Measurements from ENCODE around the gene GPC6. TPM values are rescaled to one million over a fixed set of nuclear protein-coding genes. Genes with fewer than 3 reads are reported as not detected.

Gene GPC6
- polyA plus RNA-seq, 1 donor from 2014 or later = 9.0 TPM

DNA sequence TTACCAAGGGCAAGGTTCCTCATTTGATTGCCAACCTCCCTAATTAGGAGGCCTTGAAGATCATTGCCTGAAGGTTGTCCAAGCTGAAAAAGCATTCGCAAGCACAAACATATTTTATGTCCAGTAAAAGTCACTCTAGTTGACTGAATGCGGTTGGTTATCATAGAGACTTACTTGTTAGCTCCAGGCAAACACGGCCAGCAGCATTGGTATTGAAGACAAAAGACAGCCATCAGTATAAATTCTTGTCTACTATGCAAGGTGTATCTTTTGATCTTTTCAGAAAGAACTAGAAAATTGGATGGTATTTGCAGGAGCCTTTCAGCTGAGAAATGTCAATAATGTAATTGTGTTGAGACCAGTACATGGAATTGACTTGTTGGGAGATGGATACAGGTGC, 129.9 kb downstream of the GPC6 start:
- no peak overlapping the region for H2AFZ ChIP-seq (ENCODE audit: low read depth, low read length)
- no peak overlapping the region for H3K4me3 ChIP-seq (ENCODE audit: low read length)
- H3K4me2 ChIP-seq (ENCODE audit: low read length) = no peak overlapping the region
- no peaks in the 10 kb centered on the region for H3K9me2 ChIP-seq (ENCODE audit: insufficient read depth, low read length)
- H3K27ac ChIP-seq (ENCODE audit: low read length) = no peak overlapping the region
- H3F3A ChIP-seq (ENCODE audit: insufficient read depth, low read length, poor library complexity, severe bottlenecking) = peaks cover 4% of the 10 kb centered on the region
- no peaks in the 10 kb centered on the region for H3K79me2 ChIP-seq (replicated peaks; ENCODE audit: insufficient read depth, low read length)
- TF ChIP-seq REST (IDR thresholded peaks at IDR 0.05; ENCODE audit: borderline replicate concordance) (no peak), EP300 (conservative IDR thresholded peaks at IDR 0.05; ENCODE audit: poor library complexity, severe bottlenecking) (no peak), SMC3 (conservative IDR thresholded peaks at IDR 0.05; ENCODE audit: poor library complexity) (no peak), POLR2AphosphoS5 (IDR thresholded peaks at IDR 0.05) (no peak), EZH2 (IDR thresholded peaks at IDR 0.05; ENCODE audit: borderline replicate concordance, insufficient read depth, low read length, poor library complexity, severe bottlenecking) (no peak), RAD21 (conservative IDR thresholded peaks at IDR 0.05) (no peak), MXI1 (conservative IDR thresholded peaks at IDR 0.05; ENCODE audit: poor library complexity, severe bottlenecking) (no peak), TAF1 (IDR thresholded peaks at IDR 0.05; ENCODE audit: low read depth) (no peak)
- TF ChIP-seq, protein P1, sequence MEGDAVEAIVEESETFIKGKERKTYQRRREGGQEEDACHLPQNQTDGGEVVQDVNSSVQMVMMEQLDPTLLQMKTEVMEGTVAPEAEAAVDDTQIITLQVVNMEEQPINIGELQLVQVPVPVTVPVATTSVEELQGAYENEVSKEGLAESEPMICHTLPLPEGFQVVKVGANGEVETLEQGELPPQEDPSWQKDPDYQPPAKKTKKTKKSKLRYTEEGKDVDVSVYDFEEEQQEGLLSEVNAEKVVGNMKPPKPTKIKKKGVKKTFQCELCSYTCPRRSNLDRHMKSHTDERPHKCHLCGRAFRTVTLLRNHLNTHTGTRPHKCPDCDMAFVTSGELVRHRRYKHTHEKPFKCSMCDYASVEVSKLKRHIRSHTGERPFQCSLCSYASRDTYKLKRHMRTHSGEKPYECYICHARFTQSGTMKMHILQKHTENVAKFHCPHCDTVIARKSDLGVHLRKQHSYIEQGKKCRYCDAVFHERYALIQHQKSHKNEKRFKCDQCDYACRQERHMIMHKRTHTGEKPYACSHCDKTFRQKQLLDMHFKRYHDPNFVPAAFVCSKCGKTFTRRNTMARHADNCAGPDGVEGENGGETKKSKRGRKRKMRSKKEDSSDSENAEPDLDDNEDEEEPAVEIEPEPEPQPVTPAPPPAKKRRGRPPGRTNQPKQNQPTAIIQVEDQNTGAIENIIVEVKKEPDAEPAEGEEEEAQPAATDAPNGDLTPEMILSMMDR (IDR thresholded peaks at IDR 0.05; ENCODE audit: poor library complexity, severe bottlenecking) = no peak
- H3K9me3 ChIP-seq (ENCODE audit: low read length) = no peaks in the 10 kb centered on the region
- H3K9ac ChIP-seq (ENCODE audit: low read length) = no peak overlapping the region
- no peaks in the 10 kb centered on the region for H3K36me3 ChIP-seq (ENCODE audit: insufficient read depth, low read length)
- no peaks in the 10 kb centered on the region for H3K27me3 ChIP-seq (ENCODE audit: insufficient read depth, low read depth, low read length)
- no peaks in the 10 kb centered on the region for H4K20me1 ChIP-seq (ENCODE audit: insufficient read depth)

DNA sequence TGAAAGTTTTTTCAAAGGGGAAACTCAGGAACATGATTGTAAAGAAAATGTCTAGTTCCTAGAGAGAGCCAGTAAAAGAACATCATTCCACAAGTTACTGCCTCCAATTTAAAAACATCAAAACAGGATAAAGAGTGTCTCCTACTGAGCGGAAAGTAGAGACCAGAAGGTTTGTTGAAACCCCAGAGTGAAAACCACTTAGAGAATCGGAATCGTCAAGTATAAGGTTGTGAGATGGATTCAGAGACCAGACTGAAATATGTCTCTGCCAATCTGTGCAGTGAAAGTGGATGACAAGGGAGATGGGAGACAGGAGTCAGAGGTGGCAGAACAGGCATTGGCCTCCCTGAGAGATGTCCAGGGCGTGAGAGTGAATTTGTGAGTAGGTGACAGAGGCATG, 133.4 kb downstream of the GPC6 start:
- H3K9me3 ChIP-seq (ENCODE audit: low read length) = no peaks in the 10 kb centered on the region
- no peak overlapping the region for H2AFZ ChIP-seq (ENCODE audit: low read depth, low read length)
- no peak for TF ChIP-seq TAF1 (IDR thresholded peaks at IDR 0.05; ENCODE audit: low read depth)
- peak; percentile 65 for TF ChIP-seq POLR2AphosphoS5 (IDR thresholded peaks at IDR 0.05)
- no peak for TF ChIP-seq MXI1 (conservative IDR thresholded peaks at IDR 0.05; ENCODE audit: poor library complexity, severe bottlenecking)
- peak; percentile 74 for TF ChIP-seq REST (IDR thresholded peaks at IDR 0.05; ENCODE audit: borderline replicate concordance)
- no peaks in the 10 kb centered on the region for H4K20me1 ChIP-seq (ENCODE audit: insufficient read depth)
- H3F3A ChIP-seq (ENCODE audit: insufficient read depth, low read length, poor library complexity, severe bottlenecking) = peaks cover 4% of the 10 kb centered on the region
- no peak overlapping the region for H3K4me2 ChIP-seq (ENCODE audit: low read length)
- no peaks in the 10 kb centered on the region for H3K27me3 ChIP-seq (ENCODE audit: insufficient read depth, low read depth, low read length)
- no peak overlapping the region for H3K4me3 ChIP-seq (ENCODE audit: low read length)
- no peaks in the 10 kb centered on the region for H3K79me2 ChIP-seq (replicated peaks; ENCODE audit: insufficient read depth, low read length)
- no peaks in the 10 kb centered on the region for H3K9me2 ChIP-seq (ENCODE audit: insufficient read depth, low read length)
- H3K9ac ChIP-seq (ENCODE audit: low read length) = no peak overlapping the region
- H3K27ac ChIP-seq (ENCODE audit: low read length) = no peak overlapping the region
- no peaks in the 10 kb centered on the region for H3K36me3 ChIP-seq (ENCODE audit: insufficient read depth, low read length)

Measured in neural cell (in vitro differentiated cells).